Fibroblast of skin of left biceps (primary cell): ENCODE results near the gene ZNF341.
"Not testable (repeated sequence)": the region's sequence is repeated elsewhere in the genome, so short reads cannot be mapped to it uniquely, and the experiment has no call there.

ENCODE experiments used
- DNase-seq, 2 experiments: peaks; one replicate each; pipeline ENCODE4 v3.0.0-alpha.2; 2013; ENCODE audit warnings: low read depth in 2 of 2

Gene ZNF341

DNA sequence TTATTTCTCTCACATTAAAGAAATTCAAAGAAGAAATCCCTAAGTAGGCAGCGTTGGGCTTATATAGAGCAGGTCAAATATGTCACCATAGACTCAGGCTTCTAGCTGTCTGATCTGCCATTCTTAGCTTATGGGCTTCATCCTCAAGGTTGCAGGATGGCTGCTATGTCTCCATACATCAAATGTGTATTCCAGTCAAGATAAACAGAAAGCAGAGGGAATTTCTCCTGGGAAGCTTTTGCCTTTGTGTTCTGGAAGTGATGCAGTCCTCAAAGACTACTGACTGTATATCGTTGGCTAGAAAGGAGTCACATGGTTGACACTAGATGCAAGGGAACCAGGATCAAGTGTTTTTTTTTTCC is 36.0 kb downstream of the ZNF341 start:
- no peak for DNase-seq

DNA sequence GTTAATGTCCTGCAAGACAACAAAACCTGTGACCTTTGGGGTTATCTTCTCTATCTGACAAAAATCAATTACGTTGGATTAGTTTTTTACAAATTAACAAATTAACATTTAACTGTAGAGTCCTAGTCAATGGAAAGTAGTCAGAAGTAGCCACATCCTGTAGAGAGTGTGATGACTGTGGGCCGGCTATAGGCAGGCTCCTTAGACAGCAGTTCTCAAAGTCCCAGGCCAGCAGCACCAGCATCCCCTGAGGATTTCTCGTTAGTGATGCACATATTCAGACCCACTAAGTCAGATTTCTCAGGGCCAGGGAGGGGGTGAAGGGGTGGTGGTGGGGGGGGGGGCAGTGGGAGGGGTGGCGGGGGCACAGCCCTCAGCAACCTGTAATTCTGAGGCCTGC is 37.2 kb downstream of the ZNF341 start:
- no peak for DNase-seq

DNA sequence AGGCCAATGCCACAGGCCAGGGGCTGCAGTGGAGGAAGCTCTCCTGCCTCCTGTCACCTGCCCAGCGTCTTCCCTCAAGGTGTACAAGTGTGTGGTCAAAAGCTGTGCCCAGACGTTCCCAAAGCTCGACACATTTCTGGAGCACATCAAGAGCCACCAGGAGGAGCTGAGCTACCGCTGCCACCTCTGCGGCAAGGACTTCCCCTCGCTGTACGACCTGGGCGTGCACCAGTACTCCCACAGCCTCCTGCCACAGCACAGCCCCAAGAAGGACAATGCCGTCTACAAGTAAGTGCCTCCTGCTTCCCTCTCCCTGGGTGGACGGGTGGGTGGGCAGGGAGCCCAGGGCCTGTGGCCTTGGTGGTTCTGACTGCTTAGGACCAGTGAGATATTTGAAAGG is 38.2 kb downstream of the ZNF341 start:
- no peak for DNase-seq

DNA sequence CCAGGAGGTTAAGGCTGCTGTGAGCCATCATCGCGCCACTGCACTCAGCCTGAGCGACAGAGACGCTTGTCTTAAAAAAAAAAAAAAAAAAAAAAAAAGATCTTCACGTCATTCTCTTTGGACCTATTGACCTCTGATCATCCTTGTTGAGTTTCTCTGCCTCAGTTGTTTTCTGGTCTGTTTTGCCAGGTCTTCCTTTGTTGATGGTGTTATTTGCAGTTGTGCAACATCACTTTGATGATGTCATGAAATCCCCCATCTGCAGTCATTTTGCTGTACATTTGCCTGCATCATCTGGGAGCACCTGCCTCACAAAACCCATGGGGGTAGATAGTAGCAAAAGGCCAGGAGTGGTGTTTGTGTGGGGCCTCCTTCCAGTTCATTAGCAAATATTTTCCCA is 40.1 kb downstream of the ZNF341 start:
- DNase-seq, result no peak

DNA sequence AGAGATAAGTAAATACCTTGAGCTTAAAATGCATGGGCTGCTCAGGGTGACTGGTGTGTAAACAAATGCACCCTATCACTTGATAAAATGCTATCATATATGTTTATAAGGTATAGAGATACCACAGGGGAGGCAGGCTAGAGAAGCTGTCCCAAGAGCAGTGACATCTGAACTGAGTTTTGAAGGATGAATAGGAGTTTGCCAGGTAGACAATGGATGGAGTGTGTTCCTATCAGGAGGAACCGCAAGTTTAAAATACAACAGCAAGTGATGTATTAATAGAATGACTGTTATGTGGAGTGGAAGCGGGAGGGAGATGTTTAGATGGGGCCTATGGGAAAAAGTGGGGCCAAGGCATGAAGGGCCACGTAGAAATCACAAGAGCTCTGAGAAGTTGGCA is 40.6 kb downstream of the ZNF341 start:
- DNase-seq, result no peak

DNA sequence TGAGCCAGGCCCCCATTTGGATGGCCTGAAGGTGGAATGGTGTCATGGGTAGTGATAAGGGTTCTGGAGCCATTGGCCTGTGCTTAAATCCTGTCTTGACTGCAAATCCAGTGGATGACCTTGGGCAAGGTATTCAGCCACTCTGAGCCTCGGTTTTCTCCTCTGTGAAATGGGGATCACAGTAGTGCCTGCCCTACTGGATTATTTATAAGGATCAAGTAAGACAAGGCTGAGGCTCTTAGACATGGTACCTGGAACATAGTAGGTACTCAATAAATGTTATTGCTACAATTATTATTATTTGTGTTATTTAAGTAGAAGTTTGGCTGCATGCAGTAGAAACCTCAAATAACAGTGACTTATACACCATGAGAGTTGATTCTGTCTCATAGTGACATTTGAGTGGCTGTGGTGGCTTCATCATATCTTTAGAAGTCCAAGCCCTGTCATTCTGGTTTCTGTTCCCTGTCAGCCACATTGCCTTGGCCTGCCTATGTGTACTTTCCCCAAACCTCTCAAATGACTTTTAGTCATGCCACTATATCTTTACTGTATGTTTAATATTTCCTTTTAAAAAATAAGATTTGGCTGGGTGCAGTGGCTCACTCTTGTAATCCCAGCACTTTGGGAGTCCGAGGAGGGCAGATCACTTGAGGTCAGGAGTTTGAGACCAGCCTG is 41.8 kb downstream of the ZNF341 start:
- no peak for DNase-seq

GRCh38 chr20:33777816-33778215 is 46.0 kb downstream of the ZNF341 start:
- no peak for DNase-seq

GRCh38 chr20:33781133-33781532 is 49.3 kb downstream of the ZNF341 start:
- no peak for DNase-seq

DNA sequence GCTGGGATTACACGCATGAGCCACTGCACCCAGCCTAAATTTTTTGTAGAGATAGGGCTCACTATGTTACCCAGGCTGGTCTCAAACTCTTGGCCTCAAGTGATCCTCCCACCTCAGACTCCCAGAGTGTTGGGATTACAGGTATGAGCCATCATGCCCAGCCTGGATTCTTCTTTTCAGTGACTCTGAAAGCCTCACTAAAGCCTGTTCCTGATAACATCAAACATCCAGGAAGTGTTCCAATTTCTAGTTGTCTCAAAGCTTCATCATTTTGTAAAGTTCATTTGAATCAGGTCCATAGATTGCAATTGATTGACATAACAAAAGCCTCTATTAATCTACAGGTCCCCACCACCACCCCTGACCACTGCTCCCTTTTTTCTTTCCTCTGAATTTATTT is 50.1 kb downstream of the ZNF341 start:
- DNase-seq, result no peak

DNA sequence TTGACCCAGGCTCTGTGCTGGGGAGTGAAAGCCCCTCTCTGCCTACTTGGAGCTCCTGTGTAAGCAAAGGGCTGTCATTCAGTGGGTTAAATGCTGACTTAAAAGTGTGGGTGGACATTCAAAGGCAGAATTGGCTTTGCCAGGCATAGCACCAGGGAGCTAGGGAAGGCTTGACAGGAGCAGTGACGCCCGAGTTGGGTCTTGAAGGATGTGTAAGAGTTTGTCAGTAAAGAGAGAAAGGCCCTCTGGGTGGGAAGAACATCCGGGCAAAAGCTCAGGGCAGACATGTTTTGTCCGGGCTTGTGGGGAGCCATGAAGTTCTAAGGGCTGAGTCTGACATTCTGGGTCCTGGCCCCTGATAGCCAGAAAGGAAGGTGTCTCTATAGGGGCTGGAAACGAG is 51.5 kb downstream of the ZNF341 start:
- DNase-seq, result no peak

DNA sequence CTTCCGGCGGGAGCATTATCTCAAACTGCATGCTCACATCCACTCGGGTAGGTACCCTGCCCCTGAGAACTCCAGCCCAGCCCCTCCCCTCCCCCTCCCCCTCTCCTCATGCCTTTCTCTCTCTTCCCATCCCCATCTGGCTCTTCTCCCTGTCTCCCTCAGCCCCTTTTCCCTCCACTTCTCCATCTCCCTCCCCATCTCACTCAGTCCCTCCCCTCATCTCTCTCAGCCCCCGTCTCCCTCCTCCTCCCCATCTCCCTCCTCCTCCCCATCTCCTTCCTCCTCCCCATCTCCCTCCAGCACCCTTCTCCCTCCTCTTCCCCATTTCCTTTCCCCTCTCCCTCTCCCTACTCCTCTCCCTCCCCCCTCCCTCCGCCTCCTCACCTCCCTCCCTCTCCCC is 52.0 kb downstream of the ZNF341 start:
- DNase-seq, result no peak

GRCh38 chr20:33784225-33784624 is 52.4 kb downstream of the ZNF341 start:
- no peak for DNase-seq

DNA sequence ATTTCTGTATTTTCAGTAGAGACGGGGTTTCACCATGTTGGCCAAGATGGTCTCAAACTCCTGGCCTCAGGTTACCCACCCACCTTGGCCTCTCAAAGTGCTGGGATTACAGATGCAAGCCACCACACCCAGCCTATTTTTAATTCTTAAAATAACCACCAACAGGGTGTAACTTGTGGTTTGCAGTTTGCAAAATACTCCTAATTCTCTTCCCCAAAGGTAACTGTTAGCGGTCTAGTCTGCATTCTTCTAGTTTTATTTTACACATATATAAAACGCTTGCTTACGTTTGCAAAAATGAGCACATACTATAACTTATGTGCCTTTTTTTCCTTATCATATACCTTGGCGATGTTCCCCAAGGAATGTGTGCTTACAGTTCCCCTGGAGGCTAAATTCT is 53.7 kb downstream of the ZNF341 start:
- no peak for DNase-seq

DNA sequence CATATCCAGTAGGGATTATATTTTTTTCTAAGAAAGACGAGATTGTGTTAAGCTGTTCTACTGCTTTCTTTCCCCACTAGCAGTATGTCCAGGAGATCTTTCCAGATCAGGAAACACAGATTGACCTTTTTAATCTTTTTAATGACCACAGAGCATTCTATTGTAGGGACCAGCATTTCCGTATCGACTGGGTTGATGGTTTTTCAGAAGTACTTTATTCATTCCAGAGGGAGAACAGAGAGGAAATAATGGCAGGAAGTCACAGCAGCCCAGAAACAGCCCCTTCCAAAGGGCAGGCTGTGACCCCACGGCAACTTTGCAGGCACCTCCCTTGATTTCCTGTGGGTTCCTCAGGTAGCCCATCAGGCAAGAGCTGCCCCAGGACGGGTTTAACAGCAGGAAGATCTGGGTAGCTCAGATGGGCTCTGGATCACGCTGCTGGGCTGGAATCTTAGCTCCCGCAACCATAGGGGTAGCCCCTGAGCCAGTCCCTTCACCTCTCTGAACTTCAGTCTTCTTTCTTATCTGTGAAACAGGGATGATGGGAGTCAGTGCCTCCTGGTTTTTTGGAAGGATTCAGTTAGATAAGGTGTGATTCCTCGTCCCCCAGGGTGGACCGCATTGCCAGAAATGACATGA is 55.6 kb downstream of the ZNF341 start:
- DNase-seq, result no peak

DNA sequence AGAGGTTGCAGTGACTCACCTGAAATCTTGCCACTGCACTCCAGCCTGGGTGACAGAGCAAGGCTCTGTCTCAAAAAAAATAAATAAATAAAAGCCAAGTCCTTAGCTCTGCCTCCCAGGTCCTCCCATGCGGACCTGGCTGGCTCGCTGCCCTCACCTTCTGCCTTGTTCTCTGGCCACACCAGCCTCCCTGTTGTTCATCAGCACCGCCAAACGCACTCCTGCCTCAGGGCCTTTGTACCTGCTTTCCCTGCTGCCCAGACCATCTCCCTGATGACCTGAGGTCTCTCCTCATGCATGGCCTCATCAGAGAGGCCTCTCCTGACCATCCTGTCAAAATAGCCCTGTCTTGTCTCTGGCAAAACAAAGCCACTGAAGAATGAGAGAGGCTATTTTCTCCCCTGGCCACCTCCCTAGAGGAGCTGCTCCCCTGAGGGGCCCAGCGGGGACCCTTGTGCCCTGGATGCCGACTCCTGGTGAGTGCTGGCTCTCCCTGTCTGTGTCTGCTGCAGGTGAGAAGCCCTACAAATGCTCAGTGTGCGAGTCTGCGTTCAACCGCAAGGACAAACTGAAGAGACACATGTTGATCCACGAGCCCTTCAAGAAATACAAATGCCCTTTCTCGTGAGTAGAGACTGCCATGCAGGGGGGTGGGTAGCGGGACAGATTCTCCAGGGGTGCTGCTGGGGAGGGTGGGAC is 56.7 kb downstream of the ZNF341 start:
- DNase-seq, result no peak

DNA sequence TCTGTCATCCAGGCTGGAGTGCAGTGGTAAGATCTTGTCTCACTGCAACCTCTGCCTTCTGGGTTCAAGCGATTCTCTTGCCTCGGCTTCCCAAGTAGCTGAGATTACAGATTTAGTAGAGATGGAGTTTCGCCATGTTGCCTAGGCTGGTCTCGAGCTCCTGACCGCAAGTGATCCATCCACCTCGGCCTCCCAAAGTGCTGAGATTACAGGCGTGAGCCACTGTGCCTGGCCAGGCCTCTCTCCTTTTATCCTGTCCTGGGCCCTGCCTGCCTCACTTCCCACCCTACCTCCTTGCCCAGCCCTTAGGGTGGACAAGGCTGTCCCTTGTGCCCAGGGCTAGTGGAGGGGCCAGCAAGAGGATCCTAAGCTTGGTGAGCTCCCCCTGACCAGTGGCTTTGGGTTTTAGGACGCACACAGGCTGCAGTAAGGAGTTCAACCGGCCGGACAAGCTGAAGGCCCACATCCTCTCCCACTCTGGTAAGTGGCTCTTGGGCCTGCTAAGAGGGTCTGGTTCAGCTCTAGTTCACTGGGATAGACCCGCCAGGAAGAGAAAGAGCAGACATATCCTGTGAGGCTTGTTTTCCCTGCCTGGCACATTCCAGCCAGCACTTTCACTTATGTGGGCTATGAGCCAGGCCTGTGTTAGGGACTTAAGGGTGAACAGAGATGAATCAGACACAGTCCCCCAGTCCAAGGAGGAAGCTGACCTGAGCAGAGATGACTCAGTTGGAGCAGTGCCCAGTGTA is 57.5 kb downstream of the ZNF341 start:
- DNase-seq, result peak; percentile 76 to 79

GRCh38 chr20:33789858-33790182 is 58.0 kb downstream of the ZNF341 start:
- DNase-seq, result no peak

DNA sequence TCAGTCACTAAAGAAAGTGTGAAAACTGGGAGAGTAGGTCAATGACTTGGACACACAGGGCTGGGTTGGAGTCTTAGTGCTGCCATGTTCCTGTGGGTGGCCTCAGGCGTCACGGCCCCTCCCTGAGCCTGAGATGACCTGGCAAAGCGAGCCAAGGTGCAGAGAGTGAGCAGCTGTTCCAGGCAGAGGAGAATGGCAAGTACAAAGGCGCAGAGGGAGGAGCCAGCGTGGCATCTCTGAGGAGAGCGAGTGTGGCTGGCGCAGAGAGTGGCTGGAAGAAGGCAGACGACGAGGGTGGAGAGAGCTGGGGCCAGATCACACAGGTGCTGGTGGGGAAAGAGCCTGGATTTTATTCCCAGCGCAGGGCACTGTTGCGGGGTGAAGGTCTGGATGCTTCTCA is 58.8 kb downstream of the ZNF341 start:
- DNase-seq, result no peak

- no peak for DNase-seq
Measured at GRCh38 chr20:33791021-33791420, 59.2 kb downstream of the ZNF341 start.

DNA sequence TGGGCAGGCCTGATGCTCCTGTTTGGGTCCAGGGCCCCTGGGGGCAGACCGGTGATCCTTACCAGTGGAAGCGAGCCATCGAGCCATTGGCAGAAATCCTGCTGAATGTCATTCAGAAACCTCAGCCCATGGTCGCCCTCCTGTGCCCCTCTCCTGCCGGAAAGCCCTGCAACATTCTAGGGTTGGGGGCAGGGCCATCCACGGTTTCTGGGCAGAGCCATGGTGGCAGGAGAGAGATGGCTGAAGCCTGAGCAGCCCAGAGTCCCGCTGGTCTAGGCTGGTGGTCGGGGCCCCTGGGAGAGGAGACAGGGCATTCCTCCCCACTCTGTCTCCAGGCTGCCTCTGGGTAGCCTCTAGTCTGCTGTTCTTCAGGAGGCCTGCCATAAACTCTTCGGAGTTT is 59.7 kb downstream of the ZNF341 start:
- no peak for DNase-seq

- DNase-seq, result no peak
Measured at GRCh38 chr20:33791959-33792597, 60.3 kb downstream of the ZNF341 start.

GRCh38 chr20:33792598-33792989 is 60.8 kb downstream of the ZNF341 start:
- not testable (repeated sequence) for DNase-seq
